Lower lobe of right lung (tissue), 2 donors: ENCODE results near the gene NIFK. TPM values are rescaled to one million over a fixed set of nuclear protein-coding genes. Genes with fewer than 3 reads are reported as not detected.

Source experiments
- ATAC-seq, 2 donors: fragments of 200-7000 bp; cut with Tn5 transposase; one replicate each; pipeline ENCODE4 v1.9.1; 2020 to 2022; ENCODE audit warnings: mild to moderate bottlenecking in 2 of 2, moderate library complexity in 2 of 2
- DNase-seq: peaks from one replicate; pipeline ENCODE4 v3.0.0-alpha.2; 2020
- H3K27ac ChIP-seq: fragments of 200-600 bp; one replicate; pipeline ENCODE4 v1.8.0; 2022
- H3K27me3 ChIP-seq: fragments of 200-600 bp; one replicate; pipeline ENCODE4 v1.8.0; 2022; ENCODE audit warnings: low read depth
- H3K36me3 ChIP-seq: fragments of 200-600 bp; one replicate; pipeline ENCODE4 v1.8.0; 2022; ENCODE audit warnings: mild to moderate bottlenecking
- H3K4me1 ChIP-seq: fragments of 200-600 bp; one replicate; pipeline ENCODE4 v1.8.0; 2022
- H3K4me3 ChIP-seq: fragments of 200-600 bp; one replicate; pipeline ENCODE4 v1.8.0; 2022; ENCODE audit warnings: mild to moderate bottlenecking
- H3K9me3 ChIP-seq: fragments of 200-600 bp; one replicate; pipeline ENCODE4 v1.8.0; 2022
- CTCF ChIP-seq: fragments of 200-600 bp; IDR thresholded peaks from one replicate; pipeline ENCODE4 v1.8.0; 2022; ENCODE audit warnings: antibody characterized with exemption, mild to moderate bottlenecking
- intact Hi-C: fragments of 100-400 bp; cut with DNase I; formaldehyde crosslinking; loops from one replicate; pipeline ENCODE4 v1.11.0; 2022
- total RNA-seq: library from RNA; stranded (reverse); fragmentation: NEBNext Ultra II Directional; extraction: Animal tissue kit (Norgen Biotek cat#: 25700); gene quantifications from one replicate; pipeline ENCODE4 v1.2.1, GENCODE V29; 2021
- donor health status: DM: no; HTN: yes; CAD: no; lungs with severe emphysema.

NIFK gene
- total RNA-seq, 1 donor from 2014 or later: 29.8 TPM

GRCh38 chr2:121764681-121765228 lies 28.1 kb upstream of the NIFK start:
- no peak for ATAC-seq
- no peak overlapping the region for H3K4me3 ChIP-seq
- H3K27ac ChIP-seq: no peak overlapping the region
- TF ChIP-seq CTCF: no peak
- H3K27me3 ChIP-seq: no peaks in the 10 kb centered on the region
- H3K36me3 ChIP-seq: peaks cover 97% of the 10 kb centered on the region
- intact Hi-C loops: no loop called here
- DNase-seq: no peak
- no peaks in the 10 kb centered on the region for H3K9me3 ChIP-seq
- no peaks in the 10 kb centered on the region for H3K4me1 ChIP-seq

- intact Hi-C loops: no loop called here
- DNase-seq (peak; percentile 99), ATAC-seq (peak; percentile 100)
- peak within 1 kb of the TSS; percentile 91 for H3K27ac ChIP-seq
- H3K27me3 ChIP-seq: no peaks in the 10 kb centered on the region
- H3K9me3 ChIP-seq: no peaks in the 10 kb centered on the region
- peaks cover 26% of the 10 kb centered on the region for H3K36me3 ChIP-seq
- peak; percentile 6 for TF ChIP-seq CTCF
- peak within 1 kb of the TSS; percentile 85 for H3K4me3 ChIP-seq
- peaks cover 25% of the 10 kb centered on the region for H3K4me1 ChIP-seq
These were observed 18.8 kb upstream of the NIFK start, which contains the start of gene TSN for GRCh38 chr2:121755237-121756111. Gene TSN, plus strand, starts transcription at chr2:121755651. Its CDS starts 129 bp downstream, at chr2:121755780.

GRCh38 chr2:121754851-121755236 lies 18.2 kb upstream of the NIFK start:
- Histone ChIP-seq H3K4me1 (peaks cover 25% of the 10 kb centered on the region), H3K27ac (no peak overlapping the region), H3K27me3 (no peaks in the 10 kb centered on the region), H3K36me3 (peaks cover 20% of the 10 kb centered on the region), H3K9me3 (no peaks in the 10 kb centered on the region), H3K4me3 (peak overlapping the region; percentile 85)
- ATAC-seq: no peak
- DNase-seq: no peak
- TF ChIP-seq CTCF: no peak
- intact Hi-C loops: no loop called here

GRCh38 chr2:121748202-121748601 lies 11.5 kb upstream of the NIFK start:
- ATAC-seq (no peak), DNase-seq (no peak)
- intact Hi-C loops: no loop called here

GRCh38 chr2:121746071-121746578 lies 9.4 kb upstream of the NIFK start:
- Histone ChIP-seq H3K4me3 (no peak overlapping the region), H3K27ac (no peak overlapping the region), H3K36me3 (no peaks in the 10 kb centered on the region), H3K4me1 (no peaks in the 10 kb centered on the region), H3K9me3 (no peaks in the 10 kb centered on the region), H3K27me3 (no peaks in the 10 kb centered on the region)
- ATAC-seq: no peak
- DNase-seq: no peak
- intact Hi-C loops: no loop called here
- no peak for TF ChIP-seq CTCF

More at GRCh38 chr2:121748202-121748601, 11.5 kb upstream of the NIFK start:
- no peak overlapping the region for H3K4me3 ChIP-seq
- H3K36me3 ChIP-seq: no peaks in the 10 kb centered on the region
- H3K27me3 ChIP-seq: no peaks in the 10 kb centered on the region
- no peak for TF ChIP-seq CTCF
- no peak overlapping the region for H3K27ac ChIP-seq
- no peaks in the 10 kb centered on the region for H3K4me1 ChIP-seq
- H3K9me3 ChIP-seq: no peaks in the 10 kb centered on the region
